Stimulated activated CD8-positive, alpha-beta memory T cell treated with anti-CD3 and anti-CD28 coated beads, Interleukin-12 subunit alpha, Interleukin-12 subunit beta, amount 100 ng/mL, for 4 hours (primary cell): ENCODE measurements around the gene FRAS1.
"Not testable (repeated sequence)": the region's sequence is repeated elsewhere in the genome, so short reads cannot be mapped to it uniquely, and the experiment has no call there.

ENCODE experiments used
- DNase-seq: peaks from one replicate; pipeline ENCODE4 v3.0.0-alpha.2; 2020; ENCODE audit warnings: low read depth

Gene FRAS1

DNA sequence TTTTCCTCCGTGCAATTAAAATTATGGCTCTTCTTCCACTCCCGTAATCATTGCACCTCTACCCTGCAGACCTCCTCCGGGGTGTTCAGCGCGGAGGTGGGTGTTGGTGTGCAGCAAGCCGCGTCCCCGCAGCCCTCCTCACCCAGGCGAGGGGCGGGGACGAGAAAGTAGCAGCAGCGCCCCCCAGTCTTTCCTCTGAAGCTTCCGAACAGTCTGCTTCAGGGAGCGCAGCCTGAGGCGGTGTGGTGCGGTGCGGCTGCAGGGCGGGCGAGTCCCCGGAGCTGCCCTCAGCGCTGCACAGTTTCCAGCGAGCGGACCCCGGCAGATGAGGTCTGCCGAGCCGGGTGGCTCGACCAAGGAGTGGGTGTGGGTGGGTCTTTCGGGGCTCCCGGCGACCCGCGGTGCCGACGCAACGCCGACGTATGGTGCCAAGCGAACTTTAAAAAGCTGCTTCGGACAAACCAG is at the start of gene FRAS1:
Gene FRAS1, plus strand, starts transcription at position 189 of the 465 bp plus-strand sequence. CDS start 687 bp downstream, outside the sequence.
- DNase-seq, result no peak

DNA sequence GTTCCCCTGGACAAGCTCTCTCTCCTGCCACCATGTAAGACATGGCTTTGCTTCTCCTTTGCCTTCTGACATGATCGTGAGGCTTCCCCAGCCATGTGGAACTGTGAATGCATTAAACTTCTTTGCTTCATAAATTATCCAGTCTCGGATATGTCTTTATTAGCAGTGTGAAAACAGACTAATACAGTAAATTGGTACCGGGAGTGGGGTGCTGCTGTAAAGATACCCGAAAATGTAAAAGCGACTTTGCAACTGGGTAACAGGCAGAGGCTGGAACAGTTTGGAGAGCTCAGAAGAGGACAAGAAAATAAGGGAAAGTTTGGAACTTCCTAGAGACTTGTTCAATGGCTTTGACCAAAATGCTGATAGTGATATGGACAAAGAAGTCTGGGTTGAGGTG is 46.1 kb upstream of the FRAS1 start:
- not testable (repeated sequence) for DNase-seq

DNA sequence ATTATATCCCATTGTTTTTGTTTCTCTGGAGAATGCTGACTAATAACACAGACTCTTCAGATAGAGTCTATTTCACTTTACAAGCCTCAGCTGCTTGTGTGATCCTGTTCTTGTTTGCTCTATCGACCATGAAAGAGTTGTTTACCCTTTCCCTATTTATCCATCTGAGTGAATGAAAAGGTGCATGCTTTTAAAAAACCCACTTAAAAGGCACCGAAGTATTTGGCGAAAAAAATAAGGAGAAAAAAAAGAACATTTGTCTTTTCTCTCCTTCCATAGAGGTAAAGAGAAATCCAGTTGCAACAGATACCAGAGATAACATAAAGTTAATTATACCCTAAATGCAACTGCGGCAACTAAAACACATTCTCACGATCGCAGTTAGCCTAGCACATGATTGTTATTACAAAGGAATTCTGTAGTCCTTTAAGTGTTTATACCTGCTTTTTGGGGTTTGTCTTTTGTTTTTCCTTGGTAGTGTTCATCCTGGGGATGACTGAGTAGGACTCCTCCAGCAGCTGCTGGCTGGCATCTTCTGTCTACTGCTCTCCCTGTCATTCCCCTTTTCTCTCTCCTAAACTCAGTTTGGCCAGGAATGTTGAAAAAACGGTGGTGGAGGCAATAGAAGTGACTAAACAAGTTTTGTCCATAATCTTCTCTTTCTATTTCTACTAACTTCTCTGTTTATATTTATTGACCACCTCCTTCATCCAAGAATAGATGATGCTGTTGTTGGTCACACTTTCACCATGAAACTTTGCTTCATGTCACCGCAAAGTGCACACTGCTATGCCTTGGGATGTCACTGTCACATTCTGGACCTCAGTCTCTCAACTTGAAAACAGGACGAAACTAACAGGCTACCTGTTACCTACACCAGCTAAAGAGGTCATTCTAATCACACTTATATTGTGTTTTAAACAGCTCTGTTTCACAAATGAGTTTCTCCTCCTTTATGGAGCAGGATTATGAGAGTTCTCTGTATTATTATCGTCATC is 41.9 kb upstream of the FRAS1 start:
- DNase-seq, result no peak

- DNase-seq, result no peak
These were observed 38.7 kb upstream of the FRAS1 start for GRCh38 chr4:78018271-78019049.

GRCh38 chr4:78019414-78019813 is 37.7 kb upstream of the FRAS1 start:
- no peak for DNase-seq

- DNase-seq, result no peak
These were observed 36.4 kb upstream of the FRAS1 start for GRCh38 chr4:78020677-78021076.

DNA sequence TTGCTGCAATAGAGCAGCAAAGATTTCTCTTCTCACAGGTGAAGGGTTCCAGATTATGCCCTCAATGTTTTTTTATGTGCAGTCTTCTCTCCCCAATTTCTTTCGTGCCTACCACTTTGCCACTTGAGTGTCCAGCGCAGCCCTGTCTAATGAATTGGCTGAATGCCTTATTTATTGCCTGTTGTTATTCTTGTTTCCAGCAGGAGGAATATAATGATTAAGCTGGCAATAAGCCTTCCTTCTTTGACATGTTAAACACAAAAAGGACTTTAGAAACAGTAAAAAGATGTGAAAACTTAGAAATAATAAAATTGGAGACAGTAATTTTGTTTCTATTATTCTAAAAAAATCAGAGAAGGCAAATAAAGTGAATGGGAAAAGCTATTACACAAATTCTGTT is 34.6 kb upstream of the FRAS1 start:
- DNase-seq, result no peak

- DNase-seq, result no peak
These were observed 33.0 kb upstream of the FRAS1 start for GRCh38 chr4:78024085-78024484.

GRCh38 chr4:78024576-78025091 is 32.5 kb upstream of the FRAS1 start:
- DNase-seq, result no peak

- DNase-seq, result no peak
These were observed 25.6 kb upstream of the FRAS1 start for GRCh38 chr4:78031417-78031950.

- DNase-seq, result no peak
These were observed 24.7 kb upstream of the FRAS1 start for GRCh38 chr4:78032446-78032845.

DNA sequence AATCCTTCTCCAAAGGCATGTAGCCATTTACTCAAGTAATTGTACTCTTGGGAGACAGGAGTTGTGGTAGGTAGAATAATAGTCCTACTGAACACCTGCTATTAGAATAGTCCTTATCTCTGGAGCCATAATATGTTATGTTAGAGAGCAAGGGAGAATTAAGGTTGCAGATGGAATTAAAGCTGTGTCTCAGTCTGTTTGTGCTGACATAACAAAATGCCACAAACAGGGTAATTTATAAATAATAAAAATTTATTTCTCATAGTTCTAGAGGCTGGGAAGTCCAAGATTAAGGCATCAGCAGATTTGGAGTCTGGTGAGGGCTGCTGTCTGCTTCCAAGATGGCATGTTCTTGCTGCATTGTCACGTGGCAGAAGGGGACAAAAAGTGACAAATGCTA is 24.2 kb upstream of the FRAS1 start:
- DNase-seq, result no peak

GRCh38 chr4:78033861-78034260 is 23.3 kb upstream of the FRAS1 start:
- no peak for DNase-seq

GRCh38 chr4:78038704-78039103 is 18.4 kb upstream of the FRAS1 start:
- no peak for DNase-seq

GRCh38 chr4:78039678-78040077 is 17.4 kb upstream of the FRAS1 start:
- no peak for DNase-seq

DNA sequence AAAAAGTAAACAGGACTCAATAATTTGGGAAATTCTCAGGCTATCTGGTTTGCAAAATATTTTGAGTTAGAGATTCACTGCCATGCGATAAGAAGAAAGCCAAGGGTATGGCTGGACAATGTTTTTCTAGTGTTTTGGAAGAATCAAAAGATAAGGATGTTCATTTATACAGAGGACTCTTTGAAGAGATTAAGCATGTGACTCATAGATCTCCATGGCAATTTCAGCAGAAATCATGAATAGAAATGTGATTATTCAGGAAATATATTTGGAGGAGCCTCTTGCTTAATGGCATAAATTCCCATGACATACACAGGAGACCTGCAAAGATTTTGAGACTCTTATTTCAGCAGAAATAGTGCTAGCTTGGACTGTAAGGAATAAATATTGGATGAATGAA is 16.7 kb upstream of the FRAS1 start:
- DNase-seq, result no peak

- DNase-seq, result no peak
These were observed 9.8 kb upstream of the FRAS1 start for GRCh38 chr4:78047366-78047765.

GRCh38 chr4:78056265-78057129 is 626 bp upstream of the FRAS1 start:
- DNase-seq, result no peak

GRCh38 chr4:78057600-78058550 is 752 bp downstream of the FRAS1 start:
- DNase-seq, result no peak
